Esophagus squamous epithelium (tissue), 5 donors: ENCODE measurements around the gene CDRT4. TPM values are rescaled to one million over a fixed set of nuclear protein-coding genes. Genes with fewer than 3 reads are reported as not detected.
A peak's percentile ranks its signal among the peaks of the same experiment; 100 is the strongest.

Source experiments
- DNase-seq: peaks from one replicate; lab custom pipeline; 2025; lab: John Stamatoyannopoulos, UW
- H3K27ac ChIP-seq, 4 donors: fragments of 200-600 bp; sonication (generic); one replicate each; pipeline ENCODE4 v1.5.1; 2016 to 2019; ENCODE audit warnings: mild to moderate bottlenecking in 1 of 4
- H3K27me3 ChIP-seq, 4 donors: fragments of 200-600 bp; sonication (generic); 1 replicate in 3 of 4; 2 replicates in 1 of 4; pipeline versions ENCODE4 v1.5.1 to v1.6.0; 2017 to 2021; ENCODE audit warnings: antibody characterized with exemption in 1 of 4
- H3K36me3 ChIP-seq, 3 donors: fragments of 200-600 bp; sonication (generic); one replicate each; pipeline ENCODE4 v1.5.1; 2016 to 2019
- H3K4me1 ChIP-seq, 3 donors: fragments of 200-600 bp; sonication (generic); one replicate each; pipeline ENCODE4 v1.5.1; 2017 to 2019
- H3K4me3 ChIP-seq, 4 donors: fragments of 200-600 bp; sonication (generic); 1 replicate in 3 of 4; 2 replicates in 1 of 4; pipeline ENCODE4 v1.5.1; 2016 to 2019; ENCODE audit warnings: mild to moderate bottlenecking in 2 of 4, moderate library complexity in 1 of 4
- H3K9me3 ChIP-seq, 3 donors: fragments of 200-600 bp; sonication (generic); one replicate each; pipeline ENCODE4 v1.5.1; 2016 to 2019
- POLR2A ChIP-seq, 4 donors: fragments of 450-650 bp; IDR thresholded peaks; one replicate each; pipeline ENCODE4 v1.6.1; 2017; ENCODE audit warnings: antibody characterized with exemption in 4 of 4, mild to moderate bottlenecking in 4 of 4, moderate library complexity in 3 of 4
- WGBS, 2 donors: methylation state at CpG; one replicate each; pipeline ENCODE4 v1.1.5; 2018; 5-methylcytosine and 5-hydroxymethylcytosine counted together
- intact Hi-C: fragments of 100-400 bp; cut with DNase I; formaldehyde crosslinking; loops from one replicate; pipeline ENCODE4 v1.15.0; 2022
- total RNA-seq, 4 donors: library from RNA; depleted of rRNA; stranded (reverse); fragments of >200 nt; gene quantifications; one replicate each; pipeline ENCODE4 v1.1.0, GENCODE V29; 2016
- TF ChIP-seq, protein P1 (sequence below), 6 experiments: fragments of 450-650 bp in 4 of 6; fragments of 200-600 bp in 2 of 6; sonication (generic) in 2 of 6; IDR thresholded peaks; one replicate each; pipeline ENCODE4 v1.5.1; 2016 to 2019; ENCODE audit warnings: antibody characterized with exemption in 6 of 6, mild to moderate bottlenecking in 4 of 6, moderate library complexity in 4 of 6
- donor health status: DM: yes; HTN: yes; CAD: no.

Gene CDRT4
- total RNA-seq, 4 donors from 2014 or later: 3.2 to 7.6 (median 3.8) TPM

DNA sequence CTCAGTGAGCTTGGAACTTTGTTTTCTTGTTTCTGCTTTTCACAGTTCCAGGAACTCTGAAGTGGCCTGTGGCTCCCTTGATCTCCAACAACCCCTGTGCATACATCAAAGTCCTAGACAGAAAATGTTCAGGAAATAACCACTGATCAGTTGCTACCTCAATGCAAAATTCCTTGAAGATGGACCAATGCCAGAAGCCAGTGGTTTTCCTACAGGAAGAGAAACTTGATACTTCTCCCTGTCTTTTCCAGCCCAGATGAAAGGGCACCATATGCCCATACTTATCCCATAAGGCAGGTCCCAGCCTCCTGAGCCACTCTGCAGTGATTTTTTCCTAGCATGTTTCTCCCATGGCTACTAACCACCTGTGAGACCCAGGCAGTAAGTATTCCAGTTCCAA lies 12.3 kb upstream of the CDRT4 start:
- no peak for DNase-seq
- peaks cover 0 to 7% (median 0%) of the 10 kb centered on the region in 3 donors for H3K36me3 ChIP-seq
- peaks cover 0 to 14% (median 8%) of the 10 kb centered on the region in 3 donors for H3K4me1 ChIP-seq
- TF ChIP-seq, protein P1, sequence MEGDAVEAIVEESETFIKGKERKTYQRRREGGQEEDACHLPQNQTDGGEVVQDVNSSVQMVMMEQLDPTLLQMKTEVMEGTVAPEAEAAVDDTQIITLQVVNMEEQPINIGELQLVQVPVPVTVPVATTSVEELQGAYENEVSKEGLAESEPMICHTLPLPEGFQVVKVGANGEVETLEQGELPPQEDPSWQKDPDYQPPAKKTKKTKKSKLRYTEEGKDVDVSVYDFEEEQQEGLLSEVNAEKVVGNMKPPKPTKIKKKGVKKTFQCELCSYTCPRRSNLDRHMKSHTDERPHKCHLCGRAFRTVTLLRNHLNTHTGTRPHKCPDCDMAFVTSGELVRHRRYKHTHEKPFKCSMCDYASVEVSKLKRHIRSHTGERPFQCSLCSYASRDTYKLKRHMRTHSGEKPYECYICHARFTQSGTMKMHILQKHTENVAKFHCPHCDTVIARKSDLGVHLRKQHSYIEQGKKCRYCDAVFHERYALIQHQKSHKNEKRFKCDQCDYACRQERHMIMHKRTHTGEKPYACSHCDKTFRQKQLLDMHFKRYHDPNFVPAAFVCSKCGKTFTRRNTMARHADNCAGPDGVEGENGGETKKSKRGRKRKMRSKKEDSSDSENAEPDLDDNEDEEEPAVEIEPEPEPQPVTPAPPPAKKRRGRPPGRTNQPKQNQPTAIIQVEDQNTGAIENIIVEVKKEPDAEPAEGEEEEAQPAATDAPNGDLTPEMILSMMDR (IDR thresholded peaks at IDR 0.05): no peak
- no peak for TF ChIP-seq POLR2A (IDR thresholded peaks at IDR 0.05)
- intact Hi-C loops: no loop called here
- no peak overlapping the region for H3K4me3 ChIP-seq
- no peaks in the 10 kb centered on the region for H3K27me3 ChIP-seq
- peak overlapping the region in 1 of 4 donors; percentile 27 for H3K27ac ChIP-seq
- no peaks in the 10 kb centered on the region for H3K9me3 ChIP-seq

DNA sequence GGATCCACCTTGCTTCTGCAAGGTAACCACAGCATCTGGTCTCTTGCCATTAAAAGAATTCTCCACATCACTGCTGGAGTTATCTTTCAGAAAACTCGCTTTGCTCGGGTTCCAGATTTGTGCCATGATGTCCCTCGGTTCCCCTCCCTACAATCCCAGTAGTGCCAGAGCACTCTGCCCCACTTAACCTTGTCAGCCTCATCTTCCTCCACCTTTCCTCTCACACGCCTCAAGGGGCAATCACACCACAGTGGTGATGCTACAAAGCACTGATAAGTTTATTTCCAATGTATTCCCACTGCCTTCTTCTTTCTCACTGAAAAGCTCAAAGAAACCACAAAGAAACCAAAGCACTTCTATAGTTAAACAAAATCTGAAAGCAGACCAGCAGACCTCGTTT lies 11.4 kb upstream of the CDRT4 start:
- H3K36me3 ChIP-seq: peaks cover 0 to 12% (median 0%) of the 10 kb centered on the region in 3 donors
- H3K27me3 ChIP-seq: no peaks in the 10 kb centered on the region
- no peak for TF ChIP-seq POLR2A (IDR thresholded peaks at IDR 0.05)
- TF ChIP-seq, protein P1 (IDR thresholded peaks at IDR 0.05): no peak
- H3K9me3 ChIP-seq: no peaks in the 10 kb centered on the region
- intact Hi-C loops: no loop called here
- H3K4me1 ChIP-seq: peaks cover 0 to 14% (median 8%) of the 10 kb centered on the region in 3 donors
- no peak overlapping the region for H3K4me3 ChIP-seq
- DNase-seq: no peak
- WGBS, 2 donors: 75 to 83% methylated on average over 4 to 5 of the region's 5 CpGs
- no peak overlapping the region for H3K27ac ChIP-seq

DNA sequence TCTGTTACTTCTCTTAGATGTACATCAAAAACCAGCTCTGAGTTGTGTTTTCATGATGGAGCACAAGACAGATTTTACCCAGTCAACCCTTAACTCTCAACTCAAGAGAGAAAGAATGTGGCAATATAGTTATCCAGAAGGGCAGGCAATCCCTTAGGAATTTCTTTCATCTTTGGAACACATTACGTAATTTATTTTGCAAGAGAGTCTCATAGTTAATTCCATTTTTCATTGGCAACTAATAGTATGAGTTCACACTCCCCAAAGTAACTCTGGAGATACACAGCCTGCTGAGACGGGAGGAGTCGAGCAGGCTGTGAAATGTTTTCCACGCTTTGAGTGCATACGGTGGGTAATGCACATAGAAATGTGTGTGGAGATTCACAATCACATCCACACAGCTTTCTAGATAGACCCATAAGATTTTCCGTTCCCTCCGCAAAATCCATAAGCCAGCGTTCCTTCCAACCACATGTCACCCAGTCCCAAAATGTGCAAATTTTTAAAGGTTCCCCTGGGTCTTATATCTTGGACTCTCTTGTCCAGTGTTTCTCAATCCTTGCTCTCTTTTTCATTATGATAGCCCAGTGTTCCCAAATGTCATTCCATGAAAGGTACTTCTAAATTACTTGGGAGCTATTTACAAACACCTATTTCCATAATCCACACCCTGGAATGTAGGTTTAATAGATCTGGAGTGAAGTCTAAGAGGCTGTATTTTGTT lies 8.4 kb upstream of the CDRT4 start:
- Histone ChIP-seq H3K9me3 (no peaks in the 10 kb centered on the region), H3K27me3 (no peaks in the 10 kb centered on the region), H3K27ac (peak overlapping the region in 3 of 4 donors; percentile 43 to 78 (median 78)), H3K36me3 (peaks cover 0 to 6% (median 0%) of the 10 kb centered on the region in 3 donors), H3K4me3 (no peak overlapping the region), H3K4me1 (peaks cover 0 to 14% (median 8%) of the 10 kb centered on the region in 3 donors)
- DNase-seq: no peak
- no peak for TF ChIP-seq POLR2A (IDR thresholded peaks at IDR 0.05)
- TF ChIP-seq, protein P1 (IDR thresholded peaks at IDR 0.05): no peak
- WGBS, 2 donors: 80 to 95% methylated on average over 8 of the region's 8 CpGs
- intact Hi-C loops: no loop called here

DNA sequence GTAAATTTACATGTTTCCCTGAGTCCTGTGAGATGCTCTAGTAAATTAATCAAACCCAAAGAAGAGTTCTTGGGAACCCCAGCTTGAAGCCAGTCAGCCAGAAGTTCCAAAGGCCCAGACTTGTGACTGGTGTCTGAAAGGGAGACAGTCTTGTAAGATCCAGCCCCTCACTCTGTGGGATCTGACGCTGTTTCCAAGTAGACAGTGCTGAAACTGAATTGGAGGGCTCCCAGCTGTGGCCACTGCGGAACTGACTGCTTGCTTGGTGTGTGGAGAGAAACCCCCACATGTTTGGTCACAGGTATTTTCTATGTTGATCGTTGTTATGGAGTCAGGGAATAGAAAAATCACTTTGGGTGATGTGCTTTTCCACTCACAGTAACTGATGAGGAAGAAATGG lies 5.5 kb upstream of the CDRT4 start:
- TF ChIP-seq, protein P1 (IDR thresholded peaks at IDR 0.05): no peak
- no peak for TF ChIP-seq POLR2A (IDR thresholded peaks at IDR 0.05)
- H3K4me1 ChIP-seq: no peaks in the 10 kb centered on the region
- H3K4me3 ChIP-seq: no peak overlapping the region
- no peaks in the 10 kb centered on the region for H3K9me3 ChIP-seq
- no peak overlapping the region for H3K27ac ChIP-seq
- intact Hi-C loops: no loop called here
- H3K27me3 ChIP-seq: no peaks in the 10 kb centered on the region
- peaks cover 0 to 6% (median 0%) of the 10 kb centered on the region in 3 donors for H3K36me3 ChIP-seq
- DNase-seq: no peak
- whole genome bisulfite sequencing, 2 donors: 60 to 64% methylated on average over 3 of the region's 3 CpGs

DNA sequence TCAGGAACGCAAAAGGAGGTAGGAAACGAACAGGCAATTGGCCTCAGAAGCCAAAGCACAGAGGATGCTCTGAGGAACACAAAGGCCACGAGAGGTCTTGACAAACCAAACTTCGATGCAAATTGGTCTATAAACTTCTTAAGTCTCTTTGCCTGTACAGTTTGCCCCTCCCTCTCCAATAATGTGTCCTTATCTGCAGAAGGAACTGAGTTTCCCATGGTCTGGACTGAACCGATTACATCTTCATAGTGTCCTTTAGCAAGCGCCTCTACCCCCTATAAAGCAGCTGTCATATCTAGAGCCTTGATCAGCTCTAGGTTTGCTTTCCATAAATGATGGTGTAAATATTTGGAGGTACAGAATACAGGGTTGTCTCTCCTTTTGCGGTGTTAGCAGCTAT lies 3.1 kb upstream of the CDRT4 start:
- Histone ChIP-seq H3K9me3 (no peaks in the 10 kb centered on the region), H3K27ac (no peak overlapping the region), H3K27me3 (no peaks in the 10 kb centered on the region), H3K36me3 (peaks cover 0 to 6% (median 0%) of the 10 kb centered on the region in 3 donors), H3K4me3 (no peak overlapping the region), H3K4me1 (no peaks in the 10 kb centered on the region)
- DNase-seq: no peak
- TF ChIP-seq, protein P1 (IDR thresholded peaks at IDR 0.05): no peak
- no peak for TF ChIP-seq POLR2A (IDR thresholded peaks at IDR 0.05)
- intact Hi-C loops: no loop called here
- 61 to 65% methylated on average over 7 of the region's 7 CpGs for WGBS, 2 donors
